Esophagus squamous epithelium (tissue), 5 donors: Measurements from ENCODE around the gene OPCML. TPM values are rescaled to one million over a fixed set of nuclear protein-coding genes. Genes with fewer than 3 reads are reported as not detected.

ENCODE experiments used
- DNase-seq: peaks from one replicate; lab custom pipeline; 2025; lab: John Stamatoyannopoulos, UW
- H3K27ac ChIP-seq, 4 donors: fragments of 200-600 bp; sonication (generic); one replicate each; pipeline ENCODE4 v1.5.1; 2016 to 2019; ENCODE audit warnings: mild to moderate bottlenecking in 1 of 4
- H3K27me3 ChIP-seq, 4 donors: fragments of 200-600 bp; sonication (generic); 1 replicate in 3 of 4; 2 replicates in 1 of 4; pipeline versions ENCODE4 v1.5.1 to v1.6.0; 2017 to 2021; ENCODE audit warnings: antibody characterized with exemption in 1 of 4
- H3K36me3 ChIP-seq, 3 donors: fragments of 200-600 bp; sonication (generic); one replicate each; pipeline ENCODE4 v1.5.1; 2016 to 2019
- H3K4me1 ChIP-seq, 3 donors: fragments of 200-600 bp; sonication (generic); one replicate each; pipeline ENCODE4 v1.5.1; 2017 to 2019
- H3K4me3 ChIP-seq, 4 donors: fragments of 200-600 bp; sonication (generic); 1 replicate in 3 of 4; 2 replicates in 1 of 4; pipeline ENCODE4 v1.5.1; 2016 to 2019; ENCODE audit warnings: mild to moderate bottlenecking in 2 of 4, moderate library complexity in 1 of 4
- H3K9me3 ChIP-seq, 3 donors: fragments of 200-600 bp; sonication (generic); one replicate each; pipeline ENCODE4 v1.5.1; 2016 to 2019
- CTCF ChIP-seq, 6 experiments: fragments of 450-650 bp in 4 of 6; fragments of 200-600 bp in 2 of 6; sonication (generic) in 2 of 6; IDR thresholded peaks; one replicate each; pipeline ENCODE4 v1.5.1; 2016 to 2019; ENCODE audit warnings: antibody characterized with exemption in 6 of 6, mild to moderate bottlenecking in 4 of 6, moderate library complexity in 4 of 6
- POLR2A ChIP-seq, 4 donors: fragments of 450-650 bp; IDR thresholded peaks; one replicate each; pipeline ENCODE4 v1.6.1; 2017; ENCODE audit warnings: antibody characterized with exemption in 4 of 4, mild to moderate bottlenecking in 4 of 4, moderate library complexity in 3 of 4
- WGBS, 2 donors: methylation state at CpG; one replicate each; pipeline ENCODE4 v1.1.5; 2018; 5-methylcytosine and 5-hydroxymethylcytosine counted together
- intact Hi-C: fragments of 100-400 bp; cut with DNase I; formaldehyde crosslinking; loops from one replicate; pipeline ENCODE4 v1.15.0; 2022
- total RNA-seq, 4 donors: library from RNA; depleted of rRNA; stranded (reverse); fragments of >200 nt; gene quantifications; one replicate each; pipeline ENCODE4 v1.1.0, GENCODE V29; 2016
- donor health status: DM: yes; HTN: yes; CAD: no.

OPCML gene
- total RNA-seq, 4 donors from 2014 or later = under 0.01 TPM; not detected in 3

- DNase-seq = no peak
- no peak for TF ChIP-seq CTCF (IDR thresholded peaks at IDR 0.05)
- no peak for TF ChIP-seq POLR2A (IDR thresholded peaks at IDR 0.05)
- Histone ChIP-seq H3K4me3 (no peak overlapping the region), H3K27ac (no peak overlapping the region), H3K27me3 (no peaks in the 10 kb centered on the region), H3K9me3 (no peaks in the 10 kb centered on the region), H3K36me3 (no peaks in the 10 kb centered on the region), H3K4me1 (no peaks in the 10 kb centered on the region)
- intact Hi-C loops = no loop called here
- WGBS, 2 donors = 79 to 90% methylated on average over 2 of the region's 2 CpGs
Measured at GRCh38 chr11:132563050-132563449, 969.3 kb downstream of the OPCML start.

- no peak overlapping the region for H3K4me3 ChIP-seq
- H3K36me3 ChIP-seq = no peaks in the 10 kb centered on the region
- DNase-seq = no peak
- 52 to 69% methylated on average over 2 of the region's 2 CpGs for whole genome bisulfite sequencing, 2 donors
- no peak overlapping the region for H3K27ac ChIP-seq
- H3K4me1 ChIP-seq = no peaks in the 10 kb centered on the region
- H3K9me3 ChIP-seq = no peaks in the 10 kb centered on the region
- TF ChIP-seq POLR2A (IDR thresholded peaks at IDR 0.05) (no peak), CTCF (IDR thresholded peaks at IDR 0.05) (no peak)
- intact Hi-C loops = no loop called here
- no peaks in the 10 kb centered on the region for H3K27me3 ChIP-seq
Measured at GRCh38 chr11:132561937-132562336, 970.4 kb downstream of the OPCML start.

GRCh38 chr11:132559331-132560036 is 972.8 kb downstream of the OPCML start:
- no peak overlapping the region for H3K4me3 ChIP-seq
- WGBS, 2 donors = 29 to 33% methylated on average over 5 of the region's 5 CpGs

GRCh38 chr11:132556316-132556715 is 976.0 kb downstream of the OPCML start:
- Histone ChIP-seq H3K27ac (no peak overlapping the region), H3K36me3 (no peaks in the 10 kb centered on the region), H3K4me3 (no peak overlapping the region), H3K9me3 (peaks cover 0 to 9% (median 5%) of the 10 kb centered on the region in 3 donors), H3K27me3 (no peaks in the 10 kb centered on the region), H3K4me1 (no peaks in the 10 kb centered on the region)
- intact Hi-C loops = no loop called here
- no peak for DNase-seq
- 40 to 53% methylated on average over 2 of the region's 2 CpGs for WGBS, 2 donors
- no peak for TF ChIP-seq POLR2A (IDR thresholded peaks at IDR 0.05)
- TF ChIP-seq CTCF (IDR thresholded peaks at IDR 0.05) = no peak

More at GRCh38 chr11:132559331-132560036, 972.8 kb downstream of the OPCML start:
- TF ChIP-seq POLR2A (IDR thresholded peaks at IDR 0.05) = no peak
- no peak for TF ChIP-seq CTCF (IDR thresholded peaks at IDR 0.05)
- no peaks in the 10 kb centered on the region for H3K36me3 ChIP-seq
- H3K9me3 ChIP-seq = peaks cover 0 to 3% (median 0%) of the 10 kb centered on the region in 3 donors
- intact Hi-C loops = no loop called here
- H3K27me3 ChIP-seq = no peaks in the 10 kb centered on the region
- H3K4me1 ChIP-seq = no peaks in the 10 kb centered on the region
- no peak for DNase-seq
- H3K27ac ChIP-seq = no peak overlapping the region

GRCh38 chr11:132555617-132556016 is 976.7 kb downstream of the OPCML start:
- intact Hi-C loops = no loop called here

More at GRCh38 chr11:132555617-132556016, 976.7 kb downstream of the OPCML start:
- Histone ChIP-seq H3K4me3 (no peak overlapping the region), H3K4me1 (no peaks in the 10 kb centered on the region), H3K27ac (no peak overlapping the region), H3K36me3 (no peaks in the 10 kb centered on the region), H3K9me3 (peaks cover 0 to 14% (median 5%) of the 10 kb centered on the region in 3 donors), H3K27me3 (no peaks in the 10 kb centered on the region)
- no peak for DNase-seq
- no peak for TF ChIP-seq POLR2A (IDR thresholded peaks at IDR 0.05)
- TF ChIP-seq CTCF (IDR thresholded peaks at IDR 0.05) = no peak
- WGBS, 2 donors = 68 to 87% methylated on average over 3 of the region's 3 CpGs
